ENCODE measurements around the gene CNMD. TPM values are rescaled to one million over a fixed set of nuclear protein-coding genes. Genes with fewer than 3 reads are reported as not detected.

Gene CNMD
- total RNA-seq, 1 donor from 2014 or later, result 5.5 TPM

DNA sequence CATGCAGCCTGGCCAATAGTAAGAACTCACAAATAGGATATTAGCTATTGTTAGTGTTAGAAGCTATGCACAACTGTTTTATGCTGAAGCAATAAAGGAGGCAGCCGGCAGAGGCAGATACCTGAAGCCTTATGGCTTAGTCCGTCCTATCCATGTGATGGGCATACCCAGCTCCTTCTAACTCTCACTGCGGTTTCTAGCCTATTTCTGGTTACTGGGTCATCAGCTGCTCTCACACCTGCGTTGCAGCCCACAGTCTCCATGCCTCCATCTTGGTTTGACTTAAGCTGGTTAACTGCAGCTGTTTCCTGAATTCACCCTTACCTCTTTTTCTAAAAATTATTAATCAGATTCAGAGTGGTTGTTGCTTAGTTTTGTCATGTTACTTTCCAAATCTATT, 40.5 kb upstream of the CNMD start:
- H3K4me1 Mint-ChIP-seq, result peaks cover 7% of the 10 kb centered on the region
- H4K20me1 ChIP-seq (ENCODE audit: low read depth), result no peaks in the 10 kb centered on the region
- H3K27ac ChIP-seq, result no peak overlapping the region

DNA sequence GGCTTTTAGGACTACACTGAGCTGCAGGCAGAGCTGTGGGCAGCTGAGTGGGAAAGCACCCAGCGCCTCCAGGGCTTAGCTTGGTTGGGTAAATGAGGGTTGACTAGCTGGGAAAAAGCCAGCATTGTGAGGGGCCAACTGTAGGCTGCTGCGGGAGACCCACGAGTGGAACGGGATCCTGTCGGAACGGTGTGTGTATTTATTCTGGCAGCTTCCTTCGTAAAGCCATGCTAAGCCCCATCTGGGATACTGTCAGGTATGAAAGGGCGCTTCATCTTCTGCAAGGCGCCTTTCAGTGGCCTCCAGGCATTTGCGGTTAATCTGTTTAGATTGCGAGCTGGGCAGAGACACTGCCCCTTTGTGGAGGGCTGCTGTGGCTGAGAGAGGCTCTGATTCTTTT, 39.5 kb upstream of the CNMD start:
- TF ChIP-seq, protein P1, sequence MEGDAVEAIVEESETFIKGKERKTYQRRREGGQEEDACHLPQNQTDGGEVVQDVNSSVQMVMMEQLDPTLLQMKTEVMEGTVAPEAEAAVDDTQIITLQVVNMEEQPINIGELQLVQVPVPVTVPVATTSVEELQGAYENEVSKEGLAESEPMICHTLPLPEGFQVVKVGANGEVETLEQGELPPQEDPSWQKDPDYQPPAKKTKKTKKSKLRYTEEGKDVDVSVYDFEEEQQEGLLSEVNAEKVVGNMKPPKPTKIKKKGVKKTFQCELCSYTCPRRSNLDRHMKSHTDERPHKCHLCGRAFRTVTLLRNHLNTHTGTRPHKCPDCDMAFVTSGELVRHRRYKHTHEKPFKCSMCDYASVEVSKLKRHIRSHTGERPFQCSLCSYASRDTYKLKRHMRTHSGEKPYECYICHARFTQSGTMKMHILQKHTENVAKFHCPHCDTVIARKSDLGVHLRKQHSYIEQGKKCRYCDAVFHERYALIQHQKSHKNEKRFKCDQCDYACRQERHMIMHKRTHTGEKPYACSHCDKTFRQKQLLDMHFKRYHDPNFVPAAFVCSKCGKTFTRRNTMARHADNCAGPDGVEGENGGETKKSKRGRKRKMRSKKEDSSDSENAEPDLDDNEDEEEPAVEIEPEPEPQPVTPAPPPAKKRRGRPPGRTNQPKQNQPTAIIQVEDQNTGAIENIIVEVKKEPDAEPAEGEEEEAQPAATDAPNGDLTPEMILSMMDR (IDR thresholded peaks at IDR 0.05), result peak; percentile 20
- TF ChIP-seq EZH2 (IDR thresholded peaks at IDR 0.05), result no peak
- Histone ChIP-seq H4K20me1 (ENCODE audit: low read depth) (no peaks in the 10 kb centered on the region), H3K79me2 (ENCODE audit: low read depth) (no peaks in the 10 kb centered on the region), H2AFZ (replicated peaks) (peak overlapping the region; percentile 77), H3K27ac (no peak overlapping the region), H3K36me3 (no peaks in the 10 kb centered on the region), H3K4me1 (peaks cover 10% of the 10 kb centered on the region), H3K4me2 (peak overlapping the region; percentile 17), H3K27me3 (no peaks in the 10 kb centered on the region), H3K4me3 (no peak overlapping the region), H3K9ac (no peak overlapping the region), H3F3A (ENCODE audit: low read depth) (peaks cover 8% of the 10 kb centered on the region), H3K9me3 (ENCODE audit: low read depth) (no peaks in the 10 kb centered on the region)
- Mint-ChIP-seq H3K4me1 (peaks cover 7% of the 10 kb centered on the region), H3K4me3 (no peak overlapping the region), H3K36me3 (no peaks in the 10 kb centered on the region), H3K27ac (no peak overlapping the region), H3K27me3 (ENCODE audit: insufficient read depth, low read depth) (peaks cover 4% of the 10 kb centered on the region), H3K9me3 (no peaks in the 10 kb centered on the region)
- DNase-seq (ENCODE audit: low spot score), result peak; percentile 62

More for the DNA sequence above, 40.5 kb upstream of the CNMD start:
- Histone ChIP-seq H3K79me2 (ENCODE audit: low read depth) (no peaks in the 10 kb centered on the region), H3K27me3 (no peaks in the 10 kb centered on the region), H3K36me3 (no peaks in the 10 kb centered on the region), H2AFZ (replicated peaks) (no peak overlapping the region), H3K4me1 (peaks cover 10% of the 10 kb centered on the region), H3K4me2 (no peak overlapping the region), H3F3A (ENCODE audit: low read depth) (peaks cover 8% of the 10 kb centered on the region), H3K9me3 (ENCODE audit: low read depth) (no peaks in the 10 kb centered on the region), H3K9ac (no peak overlapping the region), H3K4me3 (no peak overlapping the region)
- no peak for DNase-seq (ENCODE audit: low spot score)
- TF ChIP-seq EZH2phosphoT487 (IDR thresholded peaks at IDR 0.05), result no peak
- TF ChIP-seq EZH2 (IDR thresholded peaks at IDR 0.05), result no peak
- TF ChIP-seq, protein P1 (IDR thresholded peaks at IDR 0.05), result no peak
- H3K9me3 Mint-ChIP-seq, result no peaks in the 10 kb centered on the region
- no peak overlapping the region for H3K4me3 Mint-ChIP-seq
- H3K27ac Mint-ChIP-seq, result no peak overlapping the region
- peaks cover 4% of the 10 kb centered on the region for H3K27me3 Mint-ChIP-seq (ENCODE audit: insufficient read depth, low read depth)
- no peaks in the 10 kb centered on the region for H3K36me3 Mint-ChIP-seq

DNA sequence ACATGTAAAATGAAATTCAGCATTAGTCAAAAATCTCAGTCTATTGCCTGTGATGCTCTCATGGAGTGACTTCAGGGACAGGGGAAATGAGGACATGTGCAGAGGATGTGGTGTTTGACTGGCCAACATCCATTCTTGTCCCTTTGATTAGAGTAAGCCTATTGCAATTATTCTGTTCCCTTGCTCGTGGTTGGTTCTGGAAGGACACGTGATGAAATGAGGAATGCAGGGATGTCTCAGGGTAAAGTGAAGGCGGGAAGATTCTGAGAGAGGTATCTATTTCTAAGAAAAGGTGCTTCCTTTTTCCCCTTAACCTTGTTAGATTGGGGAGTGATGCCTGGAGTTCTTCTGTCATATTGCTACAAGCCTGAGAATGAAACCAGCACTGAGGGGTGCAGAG, 37.1 kb upstream of the CNMD start:
- Mint-ChIP-seq H3K4me1 (no peaks in the 10 kb centered on the region), H3K9me3 (no peaks in the 10 kb centered on the region), H3K27me3 (ENCODE audit: insufficient read depth, low read depth) (peaks cover 4% of the 10 kb centered on the region), H3K4me3 (no peak overlapping the region), H3K36me3 (no peaks in the 10 kb centered on the region), H3K27ac (no peak overlapping the region)
- no peak for DNase-seq (ENCODE audit: low spot score)
- no peak overlapping the region for H3K4me3 ChIP-seq
- H3K4me2 ChIP-seq, result no peak overlapping the region
- H3K4me1 ChIP-seq, result peaks cover 10% of the 10 kb centered on the region
- no peaks in the 10 kb centered on the region for H3K36me3 ChIP-seq
- no peaks in the 10 kb centered on the region for H3K79me2 ChIP-seq (ENCODE audit: low read depth)
- no peaks in the 10 kb centered on the region for H3K27me3 ChIP-seq
- no peak for TF ChIP-seq EZH2 (IDR thresholded peaks at IDR 0.05)
- TF ChIP-seq, protein P1 (IDR thresholded peaks at IDR 0.05), result no peak
- no peak for TF ChIP-seq EZH2phosphoT487 (IDR thresholded peaks at IDR 0.05)
- no peaks in the 10 kb centered on the region for H3K9me3 ChIP-seq (ENCODE audit: low read depth)
- H3K27ac ChIP-seq, result no peak overlapping the region
- H3F3A ChIP-seq (ENCODE audit: low read depth), result peaks cover 8% of the 10 kb centered on the region
- no peaks in the 10 kb centered on the region for H4K20me1 ChIP-seq (ENCODE audit: low read depth)
- H3K9ac ChIP-seq, result no peak overlapping the region
- peak overlapping the region; percentile 12 for H2AFZ ChIP-seq (replicated peaks)
